SH-SY5Y (cell line): ENCODE measurements around the gene PI4KB.

Source experiments
- GATA2 ChIP-seq: IDR thresholded peaks from 2 replicates; pipeline ENCODE4 v1.6.1; 2011; ENCODE audit warnings: mild to moderate bottlenecking, low read depth, low read length
- GATA3 ChIP-seq: IDR thresholded peaks from 2 replicates; pipeline ENCODE4 v1.6.1; 2011; ENCODE audit warnings: low read depth, mild to moderate bottlenecking, low read length, moderate library complexity

The PI4KB gene

DNA sequence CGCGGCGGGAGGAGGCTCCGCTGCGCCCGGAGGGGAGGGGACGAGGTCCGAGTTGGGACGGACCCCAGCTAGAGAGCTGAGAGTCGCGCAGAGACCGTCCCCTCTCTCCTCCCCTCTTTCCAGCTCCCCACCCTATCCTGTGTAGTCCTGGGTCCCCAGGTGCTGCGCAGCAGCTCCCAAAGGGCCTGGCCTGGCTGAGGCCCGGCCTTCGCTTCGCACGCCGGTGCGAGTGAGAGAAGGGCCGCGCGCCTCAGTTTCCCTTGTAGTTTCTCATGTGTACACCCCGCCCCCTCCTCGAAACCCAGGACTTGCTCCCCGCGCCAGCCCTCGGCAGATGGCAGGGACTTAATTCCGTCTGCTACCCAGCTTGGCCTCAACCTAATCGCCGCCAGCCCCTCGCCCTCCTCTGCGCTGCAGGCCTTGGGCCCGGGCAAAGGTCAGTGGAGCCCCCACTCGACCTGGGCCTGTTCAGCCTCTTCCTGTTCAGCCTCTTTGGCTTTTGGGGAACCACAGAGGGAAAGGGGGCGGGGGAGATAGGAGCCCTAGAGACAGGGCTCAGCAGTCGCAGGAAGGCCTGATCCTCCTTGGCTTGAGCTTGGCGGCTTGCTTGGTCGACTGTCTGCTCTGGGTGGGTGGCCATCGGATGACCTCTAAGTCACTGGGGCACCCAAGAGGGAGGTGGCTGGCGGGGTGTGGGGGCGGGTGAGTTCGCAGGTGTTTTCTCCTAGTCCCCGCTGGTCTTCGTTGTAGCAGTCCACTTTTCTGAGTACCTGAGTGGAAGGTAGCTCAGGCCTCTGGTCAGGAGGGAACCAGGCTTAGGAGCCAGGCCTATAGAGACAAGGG, 44.1 kb downstream of the PI4KB start:
- TF ChIP-seq GATA2 (no peak), GATA3 (no peak)

DNA sequence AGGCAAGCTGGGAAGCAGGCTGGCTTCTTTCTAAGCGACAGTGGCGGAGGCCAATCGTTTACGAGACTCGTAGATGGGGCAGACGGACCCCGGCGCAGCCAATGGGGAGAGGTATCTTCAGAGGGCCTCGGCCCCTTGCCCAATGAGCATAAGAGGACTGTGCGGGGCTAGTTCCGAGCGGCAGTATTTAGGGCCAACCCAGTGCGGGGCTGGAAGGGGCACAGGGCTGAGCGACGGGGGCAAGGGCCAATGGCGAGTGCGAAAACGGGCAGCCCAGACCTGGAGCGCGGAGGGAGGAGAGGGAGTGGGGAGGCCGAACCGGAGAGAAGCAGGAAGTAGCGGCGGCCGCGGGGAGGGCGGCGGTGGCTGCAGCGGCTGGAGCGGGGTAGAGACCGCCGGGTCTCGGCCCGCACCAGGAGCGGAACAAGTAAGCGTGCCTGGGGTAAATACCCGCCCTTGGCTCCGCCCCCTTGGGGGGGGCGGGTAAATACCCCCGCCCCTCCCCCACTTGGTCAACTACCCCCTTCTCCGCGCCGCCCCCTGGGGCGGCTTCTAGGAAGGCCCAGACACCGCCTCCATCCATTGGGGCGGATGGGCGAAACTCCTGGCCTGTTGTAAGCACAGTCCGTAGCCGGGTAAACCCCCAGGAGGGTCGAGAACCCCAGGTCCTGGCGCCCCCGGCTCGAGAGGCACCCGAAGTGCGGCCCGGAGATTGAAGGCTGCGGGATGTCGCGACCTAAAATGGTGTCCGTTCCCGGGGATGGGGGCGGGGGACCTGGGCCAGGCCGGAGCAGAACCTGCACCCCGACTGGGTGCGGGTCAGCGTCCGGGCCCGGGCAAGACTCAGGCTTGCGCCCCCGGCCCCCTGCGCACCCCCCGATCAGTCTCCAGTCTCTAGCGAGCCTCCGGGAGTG, 45.0 kb downstream of the PI4KB start, which contains the start of gene ZNF687:
TSS of gene ZNF687 (plus strand) at position 331 of the 914 bp plus-strand sequence. CDS start 3,993 bp downstream, outside the sequence.
- TF ChIP-seq GATA3 (no peak), GATA2 (no peak)

- no peak for TF ChIP-seq GATA3
- 0 out of 2 replicates have a peak, but pooled peaks have one; percentile 14 for TF ChIP-seq GATA2
Measured at GRCh38 chr1:151281225-151281968, 45.8 kb downstream of the PI4KB start.

DNA sequence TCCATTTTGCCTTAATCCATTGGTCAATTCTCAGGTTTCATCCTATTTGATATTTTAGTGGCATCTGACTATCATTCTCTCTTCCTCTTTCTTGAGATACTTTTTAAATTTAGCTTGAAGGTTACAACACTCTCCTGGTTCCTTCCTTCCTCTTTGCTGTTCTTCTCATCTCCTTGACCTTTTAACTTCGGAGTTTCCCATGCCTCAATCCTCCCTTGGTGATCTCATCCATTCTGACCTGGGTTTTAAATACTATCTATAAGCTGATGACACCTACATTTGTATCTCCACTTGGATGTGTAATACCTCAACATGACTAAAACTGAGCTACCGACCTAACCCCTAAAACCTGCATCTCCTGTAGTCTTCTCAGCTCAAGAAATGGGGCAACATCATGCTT, 50.0 kb downstream of the PI4KB start:
- no peak for TF ChIP-seq GATA2
- no peak for TF ChIP-seq GATA3

- TF ChIP-seq GATA3: no peak
- TF ChIP-seq GATA2: no peak
Measured at GRCh38 chr1:151273924-151274466, 53.2 kb downstream of the PI4KB start.

GRCh38 chr1:151267760-151268159, 59.5 kb downstream of the PI4KB start:
- TF ChIP-seq GATA2: no peak
- no peak for TF ChIP-seq GATA3

GRCh38 chr1:151266821-151267220, 60.4 kb downstream of the PI4KB start:
- no peak for TF ChIP-seq GATA2
- TF ChIP-seq GATA3: no peak

DNA sequence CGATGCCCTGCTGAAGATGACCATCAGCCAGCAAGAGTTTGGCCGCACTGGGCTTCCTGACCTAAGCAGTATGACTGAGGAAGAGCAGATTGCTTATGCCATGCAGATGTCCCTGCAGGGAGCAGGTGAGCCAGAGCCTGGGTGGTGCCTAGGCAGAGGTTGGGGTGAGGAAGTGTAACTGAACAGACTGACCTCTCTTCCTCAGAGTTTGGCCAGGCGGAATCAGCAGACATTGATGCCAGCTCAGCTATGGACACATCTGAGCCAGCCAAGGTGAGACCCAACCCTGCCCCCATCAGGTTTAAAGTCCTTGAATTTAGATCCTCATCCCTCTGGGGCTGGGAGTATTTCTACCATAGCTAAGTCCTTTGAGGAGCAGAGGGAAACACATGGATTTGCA, 60.9 kb downstream of the PI4KB start:
- TF ChIP-seq GATA3: no peak
- TF ChIP-seq GATA2: no peak

- TF ChIP-seq GATA3 (no peak), GATA2 (no peak)
Measured at GRCh38 chr1:151265446-151266236, 61.6 kb downstream of the PI4KB start.

GRCh38 chr1:151259351-151259750, 67.9 kb downstream of the PI4KB start:
- TF ChIP-seq GATA2 (no peak), GATA3 (no peak)

GRCh38 chr1:151255381-151255780, 71.8 kb downstream of the PI4KB start:
- TF ChIP-seq GATA3: no peak
- no peak for TF ChIP-seq GATA2

- TF ChIP-seq GATA2: no peak
- no peak for TF ChIP-seq GATA3
Measured at GRCh38 chr1:151254217-151255213, 72.7 kb downstream of the PI4KB start, which contains the start of gene PSMD4. TSS of gene PSMD4 (plus strand) at chr1:151254734. CDS start at chr1:151254783, 49 bp downstream.
